Stimulated activated memory B cell treated with anti-CD40 and anti-IgM and Interleukin-4, amounts not matched to agents 10 μg/mL and 1 μg/mL and 100 μg/mL, for 72 hours (primary cell): ENCODE measurements around the gene FBXW7.

ENCODE experiments used
- ATAC-seq: fragments of 150-1000 bp; cut with Tn5 transposase; 2 replicates; pipeline ENCODE4 v1.10.0; 2021
- H3K27ac Mint-ChIP-seq: one replicate; pipeline ENCODE4 v1.8.0; 2022; ENCODE audit warnings: mild to moderate bottlenecking, mixed read lengths
- H3K27me3 Mint-ChIP-seq: one replicate; pipeline ENCODE4 v1.8.0; 2022; ENCODE audit warnings: mixed read lengths
- H3K36me3 Mint-ChIP-seq: one replicate; pipeline ENCODE4 v1.8.0; 2022; ENCODE audit warnings: mixed read lengths
- H3K4me1 Mint-ChIP-seq: one replicate; pipeline ENCODE4 v1.8.0; 2022; ENCODE audit warnings: mixed read lengths
- H3K4me3 Mint-ChIP-seq: one replicate; pipeline ENCODE4 v1.8.0; 2022; ENCODE audit warnings: mild to moderate bottlenecking, moderate library complexity, mixed read lengths
- H3K9me3 Mint-ChIP-seq: one replicate; pipeline ENCODE4 v1.8.0; 2022; ENCODE audit warnings: mixed read lengths

Gene FBXW7

DNA sequence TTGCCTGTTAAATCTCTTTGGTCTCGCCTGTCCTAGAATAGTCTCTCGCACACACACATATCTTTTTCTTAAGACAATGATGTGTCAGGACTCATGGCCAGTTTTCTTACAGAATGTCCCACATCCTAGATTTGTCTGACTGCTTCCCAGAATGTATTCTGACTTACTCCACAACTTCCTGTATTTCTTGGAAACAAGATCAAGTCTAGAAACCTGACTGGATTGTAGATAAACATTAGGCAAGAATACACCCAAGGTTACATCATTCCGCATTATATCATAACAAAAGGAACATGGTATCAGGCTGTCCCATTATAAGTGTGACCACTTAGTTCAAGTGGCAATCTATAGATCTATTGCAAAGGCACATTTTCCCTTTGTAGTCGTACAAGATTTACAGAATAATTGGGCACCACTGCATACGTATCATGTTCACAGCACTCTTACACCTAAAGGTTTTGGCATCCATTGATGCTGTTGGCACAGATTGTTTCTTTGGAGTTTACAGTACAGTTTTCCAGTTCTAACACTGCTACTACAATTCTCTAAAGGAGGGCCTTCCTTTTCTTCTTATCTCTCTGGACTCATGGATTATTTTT lies 56.4 kb downstream of the FBXW7 start:
- H3K27me3 Mint-ChIP-seq: no peaks in the 10 kb centered on the region
- no peak overlapping the region for H3K27ac Mint-ChIP-seq
- no peaks in the 10 kb centered on the region for H3K9me3 Mint-ChIP-seq
- H3K4me3 Mint-ChIP-seq: no peak overlapping the region
- peaks cover 31% of the 10 kb centered on the region for H3K36me3 Mint-ChIP-seq
- no peak for ATAC-seq
- peaks cover 45% of the 10 kb centered on the region for H3K4me1 Mint-ChIP-seq

DNA sequence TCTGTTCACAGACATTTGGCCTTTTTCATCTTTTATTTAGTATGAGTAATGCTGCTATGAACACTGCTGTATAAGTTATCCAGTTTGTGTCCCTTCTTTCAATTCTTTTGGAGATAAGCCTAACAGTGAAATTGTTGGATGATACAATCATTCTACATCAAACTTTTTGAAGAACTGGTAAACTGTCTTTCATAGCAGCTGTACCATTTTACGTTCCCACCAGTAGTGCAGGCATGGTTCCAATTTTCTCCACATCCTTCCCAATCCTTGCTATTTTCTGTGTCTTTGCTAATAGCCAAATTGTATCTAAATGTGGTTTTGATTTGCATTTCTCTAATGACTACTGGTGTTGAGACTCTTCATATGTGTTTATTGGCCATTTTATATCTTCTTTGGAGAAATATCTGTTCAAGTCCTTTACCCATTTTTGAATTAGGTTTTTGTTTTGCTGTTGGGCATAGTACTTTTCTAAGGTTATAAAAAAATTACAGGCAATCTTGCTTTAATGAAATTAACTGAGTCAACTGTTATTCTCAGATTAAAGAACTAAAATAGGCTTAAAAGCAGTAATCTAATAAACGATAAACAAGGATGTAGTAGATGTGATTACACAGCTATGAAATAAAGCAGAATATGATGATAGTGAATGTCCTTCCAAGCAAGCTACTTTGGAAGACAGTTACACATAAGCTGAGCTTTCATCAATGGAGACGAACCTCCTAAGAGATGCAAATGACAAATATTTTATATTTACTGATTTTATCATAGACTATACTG lies 57.2 kb downstream of the FBXW7 start:
- no peak overlapping the region for H3K27ac Mint-ChIP-seq
- H3K36me3 Mint-ChIP-seq: peaks cover 37% of the 10 kb centered on the region
- H3K27me3 Mint-ChIP-seq: no peaks in the 10 kb centered on the region
- H3K9me3 Mint-ChIP-seq: no peaks in the 10 kb centered on the region
- ATAC-seq: no peak
- no peak overlapping the region for H3K4me3 Mint-ChIP-seq
- H3K4me1 Mint-ChIP-seq: peaks cover 46% of the 10 kb centered on the region

GRCh38 chr4:152476796-152477195 lies 59.1 kb downstream of the FBXW7 start:
- Mint-ChIP-seq H3K27ac (no peak overlapping the region), H3K4me1 (peaks cover 48% of the 10 kb centered on the region), H3K36me3 (peaks cover 31% of the 10 kb centered on the region), H3K4me3 (no peak overlapping the region), H3K27me3 (no peaks in the 10 kb centered on the region), H3K9me3 (no peaks in the 10 kb centered on the region)
- ATAC-seq: no peak

DNA sequence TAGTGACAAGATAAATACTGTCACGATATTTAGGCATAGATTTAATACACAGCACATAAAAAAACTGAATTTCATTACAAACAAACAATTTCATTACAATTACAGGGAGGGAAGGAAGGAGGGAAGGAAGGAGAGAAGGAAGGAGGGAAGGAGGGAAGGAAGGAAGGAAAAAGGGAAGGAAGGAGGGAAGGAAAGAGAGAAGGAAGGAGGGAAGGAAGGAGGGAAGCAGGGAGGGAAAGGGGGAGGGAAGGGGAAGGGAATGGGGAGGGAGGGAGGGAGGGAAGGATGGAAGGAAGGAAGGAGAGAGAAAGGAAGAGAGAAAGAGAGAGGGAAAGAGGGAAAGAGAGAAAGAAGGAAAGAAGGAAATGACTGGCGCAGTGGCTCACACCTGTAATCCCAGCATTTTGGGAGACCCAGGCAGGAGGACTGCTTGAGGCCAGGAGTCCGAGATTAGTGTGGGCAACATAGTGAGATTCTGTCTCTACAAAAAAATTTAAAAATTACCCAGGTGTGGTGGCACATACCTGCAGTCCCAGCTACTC lies 64.6 kb downstream of the FBXW7 start:
- no peaks in the 10 kb centered on the region for H3K27me3 Mint-ChIP-seq
- H3K4me3 Mint-ChIP-seq: no peak overlapping the region
- H3K4me1 Mint-ChIP-seq: peaks cover 26% of the 10 kb centered on the region
- H3K9me3 Mint-ChIP-seq: peaks cover 4% of the 10 kb centered on the region
- peaks cover 23% of the 10 kb centered on the region for H3K36me3 Mint-ChIP-seq
- H3K27ac Mint-ChIP-seq: no peak overlapping the region
- ATAC-seq: no peak

- H3K4me3 Mint-ChIP-seq: no peak overlapping the region
- H3K27me3 Mint-ChIP-seq: no peaks in the 10 kb centered on the region
- peaks cover 32% of the 10 kb centered on the region for H3K4me1 Mint-ChIP-seq
- H3K36me3 Mint-ChIP-seq: peaks cover 15% of the 10 kb centered on the region
- H3K27ac Mint-ChIP-seq: no peak overlapping the region
- ATAC-seq: no peak
- peaks cover 4% of the 10 kb centered on the region for H3K9me3 Mint-ChIP-seq
Observed at GRCh38 chr4:152468408-152468807, 67.5 kb downstream of the FBXW7 start.

DNA sequence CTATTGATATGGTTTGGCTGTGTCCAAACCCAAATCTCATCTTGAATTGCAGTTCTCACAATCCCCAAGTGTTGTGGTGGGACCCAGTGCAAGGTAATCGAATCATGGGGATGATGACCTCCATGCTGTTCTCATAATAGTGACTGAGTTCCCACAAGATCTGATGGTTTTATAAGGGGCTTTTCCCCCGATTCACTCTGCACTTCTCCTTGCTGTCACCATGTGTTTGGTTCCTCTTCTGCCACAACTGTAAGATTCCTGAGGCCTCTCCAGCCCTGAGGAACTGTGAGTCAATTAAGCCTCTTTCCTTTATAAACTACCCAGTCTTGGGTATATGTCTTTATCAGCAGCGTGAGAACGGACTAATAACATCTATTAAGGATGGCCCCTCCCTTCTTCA lies 68.8 kb downstream of the FBXW7 start:
- Mint-ChIP-seq H3K27me3 (no peaks in the 10 kb centered on the region), H3K27ac (no peak overlapping the region), H3K9me3 (peaks cover 4% of the 10 kb centered on the region), H3K4me1 (peaks cover 45% of the 10 kb centered on the region), H3K4me3 (no peak overlapping the region), H3K36me3 (peaks cover 15% of the 10 kb centered on the region)
- no peak for ATAC-seq

DNA sequence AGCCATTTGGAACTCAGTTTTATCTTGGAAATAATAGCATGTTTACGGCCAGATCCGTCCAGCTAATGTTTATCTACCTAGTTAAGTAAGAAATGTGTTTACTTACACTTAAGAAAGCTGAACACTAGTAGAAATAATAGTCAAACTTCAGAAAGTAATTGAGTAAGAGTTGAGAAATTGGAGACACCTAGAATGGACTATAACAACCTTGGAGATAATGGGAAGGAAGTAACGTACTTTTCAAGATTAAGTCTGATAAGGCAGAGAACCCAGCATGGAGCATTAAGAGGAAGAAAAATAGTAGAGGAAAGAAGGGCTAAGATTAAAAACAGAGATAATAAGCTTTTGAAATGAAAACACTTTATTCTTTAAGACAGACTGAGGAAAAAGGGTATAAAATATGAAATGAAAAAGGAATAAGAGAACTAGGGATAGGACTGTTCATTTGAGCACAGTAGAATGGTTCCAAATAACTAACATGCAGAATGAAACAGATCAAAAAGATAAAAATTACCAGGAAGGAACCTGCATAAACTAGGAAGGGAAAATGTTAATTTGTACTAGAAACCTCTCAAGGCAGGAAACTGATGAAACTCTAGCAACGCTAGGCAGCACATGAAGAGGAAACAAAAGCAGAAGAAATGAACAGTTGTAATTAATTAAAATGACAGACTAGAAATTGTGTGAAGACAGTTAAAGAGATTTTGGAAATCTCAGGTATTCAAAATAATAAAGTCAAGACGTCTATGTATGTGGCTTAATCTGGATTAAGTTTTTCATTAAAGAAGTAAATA lies 71.7 kb downstream of the FBXW7 start:
- Mint-ChIP-seq H3K4me1 (peaks cover 69% of the 10 kb centered on the region), H3K9me3 (no peaks in the 10 kb centered on the region), H3K27me3 (no peaks in the 10 kb centered on the region), H3K4me3 (no peak overlapping the region), H3K27ac (peak overlapping the region; percentile 43), H3K36me3 (peaks cover 6% of the 10 kb centered on the region)
- no peak for ATAC-seq

GRCh38 chr4:152463562-152463961 lies 72.3 kb downstream of the FBXW7 start:
- Mint-ChIP-seq H3K4me1 (peaks cover 76% of the 10 kb centered on the region), H3K9me3 (no peaks in the 10 kb centered on the region), H3K4me3 (no peak overlapping the region), H3K36me3 (peaks cover 6% of the 10 kb centered on the region), H3K27ac (peak overlapping the region; percentile 43), H3K27me3 (no peaks in the 10 kb centered on the region)
- ATAC-seq: no peak

GRCh38 chr4:152462695-152463094 lies 73.2 kb downstream of the FBXW7 start:
- peaks cover 78% of the 10 kb centered on the region for H3K4me1 Mint-ChIP-seq
- no peak for ATAC-seq
- H3K9me3 Mint-ChIP-seq: no peaks in the 10 kb centered on the region
- H3K36me3 Mint-ChIP-seq: peaks cover 6% of the 10 kb centered on the region
- H3K27me3 Mint-ChIP-seq: no peaks in the 10 kb centered on the region
- peak overlapping the region; percentile 43 for H3K27ac Mint-ChIP-seq
- H3K4me3 Mint-ChIP-seq: no peak overlapping the region

DNA sequence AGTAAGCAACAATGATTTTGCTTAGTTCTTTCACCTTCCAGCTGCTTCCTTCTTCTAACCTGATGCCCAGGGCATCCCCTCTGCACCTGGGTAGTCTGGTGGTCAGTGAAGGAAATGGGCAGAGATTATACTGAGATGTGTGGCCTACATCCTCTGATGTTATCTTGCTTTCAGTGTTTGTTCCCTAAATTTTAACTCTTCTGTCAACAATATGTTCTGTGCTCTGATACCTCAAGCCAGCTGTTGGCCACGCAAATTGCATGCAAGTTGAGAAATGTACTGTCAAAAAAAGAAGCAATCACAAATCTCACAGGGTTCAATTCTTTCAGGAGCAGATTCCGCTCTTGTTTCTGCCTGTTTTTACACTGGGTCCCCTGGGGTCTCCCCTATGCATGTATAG lies 73.8 kb downstream of the FBXW7 start:
- Mint-ChIP-seq H3K4me3 (no peak overlapping the region), H3K9me3 (no peaks in the 10 kb centered on the region), H3K27me3 (no peaks in the 10 kb centered on the region), H3K27ac (peak overlapping the region; percentile 43), H3K4me1 (peaks cover 73% of the 10 kb centered on the region), H3K36me3 (peaks cover 1% of the 10 kb centered on the region)
- peak; percentile 74 for ATAC-seq

DNA sequence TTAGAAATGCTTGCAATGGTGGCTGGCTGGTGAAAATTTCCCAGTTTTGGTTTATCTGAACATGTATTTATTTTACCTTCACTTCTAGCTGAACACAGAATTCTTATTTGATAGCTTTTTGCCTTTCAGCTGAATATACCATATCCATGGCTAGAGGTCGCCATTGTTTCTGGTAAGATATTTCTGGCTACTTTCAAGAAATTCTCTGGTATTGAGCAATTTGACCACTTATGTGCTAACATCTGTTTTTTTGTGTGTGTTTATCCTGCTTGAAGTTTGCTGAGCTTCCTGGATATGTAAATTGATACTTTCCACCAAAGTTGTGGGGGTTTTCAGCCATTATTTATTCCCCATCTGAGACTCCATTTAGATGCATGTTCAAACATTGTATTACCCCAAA lies 75.4 kb downstream of the FBXW7 start:
- no peaks in the 10 kb centered on the region for H3K27me3 Mint-ChIP-seq
- H3K36me3 Mint-ChIP-seq: no peaks in the 10 kb centered on the region
- H3K4me1 Mint-ChIP-seq: peaks cover 71% of the 10 kb centered on the region
- no peak overlapping the region for H3K4me3 Mint-ChIP-seq
- no peak for ATAC-seq
- H3K9me3 Mint-ChIP-seq: no peaks in the 10 kb centered on the region
- peak overlapping the region; percentile 43 for H3K27ac Mint-ChIP-seq

DNA sequence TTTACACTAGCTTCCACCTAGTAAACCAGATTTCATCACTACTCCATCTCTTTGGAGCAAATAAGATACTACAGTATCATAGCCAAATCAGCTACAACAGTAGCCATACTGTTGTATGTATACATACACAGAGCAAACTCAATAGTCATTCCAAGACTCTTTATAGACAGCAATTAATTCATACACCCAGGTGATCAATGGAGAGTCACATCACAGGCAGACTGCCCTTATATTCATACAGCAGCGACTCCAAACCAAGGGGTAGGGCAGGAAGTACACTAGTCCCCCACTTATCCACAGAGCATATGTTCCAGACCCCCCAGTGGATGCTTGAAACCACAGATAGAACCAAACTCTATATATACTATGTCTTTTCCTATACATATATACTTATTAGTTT lies 76.6 kb downstream of the FBXW7 start:
- H3K4me3 Mint-ChIP-seq: no peak overlapping the region

GRCh38 chr4:152458801-152459302 lies 77.0 kb downstream of the FBXW7 start:
- Mint-ChIP-seq H3K4me3 (peak overlapping the region; percentile 13), H3K27ac (peak overlapping the region; percentile 59), H3K36me3 (no peaks in the 10 kb centered on the region), H3K4me1 (peaks cover 73% of the 10 kb centered on the region), H3K27me3 (no peaks in the 10 kb centered on the region), H3K9me3 (no peaks in the 10 kb centered on the region)
- ATAC-seq: peak; percentile 58

More for the DNA sequence above, 76.6 kb downstream of the FBXW7 start:
- ATAC-seq: peak; percentile 34
- Mint-ChIP-seq H3K4me1 (peaks cover 73% of the 10 kb centered on the region), H3K9me3 (no peaks in the 10 kb centered on the region), H3K27me3 (no peaks in the 10 kb centered on the region), H3K27ac (peak overlapping the region; percentile 59), H3K36me3 (no peaks in the 10 kb centered on the region)

DNA sequence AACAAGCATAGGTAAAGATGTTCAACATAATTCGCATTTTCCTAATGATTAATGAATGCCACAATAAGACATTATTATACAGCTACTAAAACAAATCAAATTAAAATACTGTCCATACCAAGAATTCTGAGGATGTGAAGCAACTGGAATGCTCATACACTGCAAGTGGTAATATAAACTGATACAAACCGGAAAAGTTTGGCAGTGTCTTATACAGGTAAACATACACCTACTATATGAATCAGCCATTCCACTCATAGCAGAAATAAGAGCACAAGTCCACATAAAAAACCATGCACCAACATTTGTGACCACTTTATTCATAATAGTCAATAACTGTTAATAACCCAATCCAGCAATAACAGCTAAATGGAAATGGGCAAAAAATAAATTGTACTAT lies 79.3 kb downstream of the FBXW7 start:
- Mint-ChIP-seq H3K4me3 (no peak overlapping the region), H3K27ac (peak overlapping the region; percentile 3), H3K36me3 (no peaks in the 10 kb centered on the region), H3K4me1 (peaks cover 51% of the 10 kb centered on the region), H3K27me3 (no peaks in the 10 kb centered on the region), H3K9me3 (no peaks in the 10 kb centered on the region)
- no peak for ATAC-seq

- Mint-ChIP-seq H3K36me3 (no peaks in the 10 kb centered on the region), H3K4me1 (peaks cover 39% of the 10 kb centered on the region), H3K9me3 (no peaks in the 10 kb centered on the region), H3K27ac (peak overlapping the region; percentile 3), H3K4me3 (no peak overlapping the region), H3K27me3 (no peaks in the 10 kb centered on the region)
- ATAC-seq: no peak
Observed at GRCh38 chr4:152455311-152455710, 80.6 kb downstream of the FBXW7 start.
